Astrocyte (in vitro differentiated cells and primary cell): ENCODE results near the gene RNF207. TPM values are rescaled to one million over a fixed set of nuclear protein-coding genes. Genes with fewer than 3 reads are reported as not detected.

Experiments
- DNase-seq: peaks from one replicate; pipeline ENCODE4 v3.0.0-alpha.2; 2010; ENCODE audit warnings: low read depth
- FAIRE-seq: peaks from 2 replicates; lab custom pipeline; 2011; peaks lifted over from hg19 to GRCh38; lab: Jason Lieb, UNC
- H2AFZ ChIP-seq: 2 replicates; pipeline ENCODE4 v1.6.0; 2012; ENCODE audit warnings: low read depth, low read length, inconsistent platforms
- H3K27ac ChIP-seq: 2 replicates; pipeline ENCODE4 v1.5.1; 2011; ENCODE audit warnings: low read depth, low read length, inconsistent platforms
- H3K27me3 ChIP-seq: 2 replicates; pipeline ENCODE4 v1.6.0; 2011; ENCODE audit warnings: low read length, inconsistent platforms; ENCODE audit not compliant: insufficient read depth
- H3K36me3 ChIP-seq: 2 replicates; pipeline ENCODE4 v1.5.1; 2011; ENCODE audit warnings: low read length, inconsistent platforms; ENCODE audit not compliant: insufficient read depth
- H3K4me1 ChIP-seq: 2 replicates; pipeline ENCODE4 v1.5.1; 2011; ENCODE audit warnings: low read length, inconsistent platforms; ENCODE audit not compliant: insufficient read depth
- H3K4me2 ChIP-seq: 2 replicates; pipeline ENCODE4 v1.6.0; 2012; ENCODE audit warnings: low read length, inconsistent platforms
- H3K4me3 ChIP-seq: 2 replicates; pipeline ENCODE4 v1.5.1; 2011; ENCODE audit warnings: low read depth, mild to moderate bottlenecking, low read length, inconsistent platforms; ENCODE audit not compliant: insufficient read depth
- H3K79me2 ChIP-seq: 2 replicates; pipeline ENCODE4 v1.6.0; 2012; ENCODE audit warnings: mild to moderate bottlenecking, low read length, inconsistent platforms; ENCODE audit not compliant: insufficient read depth
- H3K9ac ChIP-seq: 2 replicates; pipeline ENCODE4 v1.6.0; 2012; ENCODE audit warnings: mild to moderate bottlenecking, low read length, inconsistent platforms
- H3K9me3 ChIP-seq: 2 replicates; pipeline ENCODE4 v1.5.1; 2012; ENCODE audit warnings: low read depth, mild to moderate bottlenecking, low read length, inconsistent platforms; ENCODE audit not compliant: insufficient read depth
- H4K20me1 ChIP-seq: 2 replicates; pipeline ENCODE4 v1.6.0; 2012; ENCODE audit warnings: low read length, inconsistent platforms; ENCODE audit not compliant: insufficient read depth
- H3K27ac Mint-ChIP-seq: one replicate; pipeline ENCODE4 v1.8.0; 2021; ENCODE audit warnings: mild to moderate bottlenecking, mixed read lengths; ENCODE audit not compliant: unreplicated experiment
- H3K27me3 Mint-ChIP-seq: one replicate; pipeline ENCODE4 v1.8.0; 2021; ENCODE audit warnings: low read depth, mixed read lengths; ENCODE audit not compliant: unreplicated experiment
- H3K36me3 Mint-ChIP-seq: one replicate; pipeline ENCODE4 v1.8.0; 2021; ENCODE audit warnings: low read depth, mixed read lengths; ENCODE audit not compliant: unreplicated experiment
- H3K4me1 Mint-ChIP-seq: one replicate; pipeline ENCODE4 v1.8.0; 2021; ENCODE audit warnings: low read depth, mixed read lengths; ENCODE audit not compliant: unreplicated experiment
- H3K4me3 Mint-ChIP-seq: one replicate; pipeline ENCODE4 v1.8.0; 2021; ENCODE audit warnings: mild to moderate bottlenecking, moderate library complexity, mixed read lengths; ENCODE audit not compliant: unreplicated experiment
- H3K9me3 Mint-ChIP-seq: one replicate; pipeline ENCODE4 v1.8.0; 2021; ENCODE audit warnings: mild to moderate bottlenecking, mixed read lengths; ENCODE audit not compliant: unreplicated experiment
- CTCF ChIP-seq: IDR thresholded peaks from 2 replicates; pipeline ENCODE4 v1.5.1; 2011; ENCODE audit warnings: low read depth, mild to moderate bottlenecking, inconsistent platforms, low read length, moderate library complexity; ENCODE audit not compliant: insufficient read depth
- EZH2 ChIP-seq: IDR thresholded peaks from 2 replicates; pipeline ENCODE4 v1.6.1; 2012; ENCODE audit warnings: mild to moderate bottlenecking, low read length, inconsistent platforms; ENCODE audit not compliant: insufficient read depth
- total RNA-seq: library from RNA; stranded (reverse); gene quantifications from 2 replicates; pipeline ENCODE4 v1.2.1, GENCODE V29; 2021

Gene RNF207
- total RNA-seq, 1 donor from 2014 or later, result 4.7 TPM

GRCh38 chr1:6241107-6241886 lies 35.4 kb downstream of the RNF207 start:
- no peak for TF ChIP-seq CTCF
- TF ChIP-seq EZH2, result no peak
- peaks cover 36% of the 10 kb centered on the region for H3K27me3 ChIP-seq
- H3K4me3 ChIP-seq, result no peak overlapping the region
- Mint-ChIP-seq H3K4me1 (no peaks in the 10 kb centered on the region), H3K4me3 (peak overlapping the region; percentile 40), H3K36me3 (no peaks in the 10 kb centered on the region), H3K27me3 (peaks cover 40% of the 10 kb centered on the region), H3K9me3 (no peaks in the 10 kb centered on the region), H3K27ac (peak overlapping the region; percentile 34)
- DNase-seq (no peak), FAIRE-seq (no peak)
- no peaks in the 10 kb centered on the region for H3K36me3 ChIP-seq
- no peak overlapping the region for H3K27ac ChIP-seq
- H3K9ac ChIP-seq, result no peak overlapping the region
- H3K9me3 ChIP-seq, result no peaks in the 10 kb centered on the region
- peaks cover 4% of the 10 kb centered on the region for H3K4me1 ChIP-seq
- peak overlapping the region; percentile 52 for H3K4me2 ChIP-seq
- H4K20me1 ChIP-seq, result peaks cover 5% of the 10 kb centered on the region
- H3K79me2 ChIP-seq, result no peaks in the 10 kb centered on the region
- H2AFZ ChIP-seq, result no peak overlapping the region

- H3K4me1 ChIP-seq, result peaks cover 4% of the 10 kb centered on the region
- H3K27me3 ChIP-seq, result peaks cover 36% of the 10 kb centered on the region
- no peaks in the 10 kb centered on the region for H3K9me3 Mint-ChIP-seq
- no peak overlapping the region for H2AFZ ChIP-seq
- H3K36me3 Mint-ChIP-seq, result no peaks in the 10 kb centered on the region
- DNase-seq, result no peak
- H3K79me2 ChIP-seq, result no peaks in the 10 kb centered on the region
- H3K27me3 Mint-ChIP-seq, result peaks cover 47% of the 10 kb centered on the region
- H4K20me1 ChIP-seq, result peaks cover 11% of the 10 kb centered on the region
- H3K9me3 ChIP-seq, result no peaks in the 10 kb centered on the region
- no peak for FAIRE-seq
- H3K4me2 ChIP-seq, result peak overlapping the region; percentile 52
- H3K27ac ChIP-seq, result no peak overlapping the region
- no peak overlapping the region for H3K9ac ChIP-seq
- no peaks in the 10 kb centered on the region for H3K36me3 ChIP-seq
- no peaks in the 10 kb centered on the region for H3K4me1 Mint-ChIP-seq
- H3K4me3 Mint-ChIP-seq, result no peak overlapping the region
- H3K4me3 ChIP-seq, result no peak overlapping the region
- peak; percentile 99 for TF ChIP-seq EZH2
- TF ChIP-seq CTCF, result no peak
- no peak overlapping the region for H3K27ac Mint-ChIP-seq
Measured at GRCh38 chr1:6241887-6242740, 36.2 kb downstream of the RNF207 start.
